ENCODE data around the gene PAQR8. TPM values are rescaled to one million over a fixed set of nuclear protein-coding genes. Genes with fewer than 3 reads are reported as not detected.

PAQR8 gene
- total and polyA plus RNA-seq, 4 donors, result 0.43 to 3.3 (median 0.74) TPM

DNA sequence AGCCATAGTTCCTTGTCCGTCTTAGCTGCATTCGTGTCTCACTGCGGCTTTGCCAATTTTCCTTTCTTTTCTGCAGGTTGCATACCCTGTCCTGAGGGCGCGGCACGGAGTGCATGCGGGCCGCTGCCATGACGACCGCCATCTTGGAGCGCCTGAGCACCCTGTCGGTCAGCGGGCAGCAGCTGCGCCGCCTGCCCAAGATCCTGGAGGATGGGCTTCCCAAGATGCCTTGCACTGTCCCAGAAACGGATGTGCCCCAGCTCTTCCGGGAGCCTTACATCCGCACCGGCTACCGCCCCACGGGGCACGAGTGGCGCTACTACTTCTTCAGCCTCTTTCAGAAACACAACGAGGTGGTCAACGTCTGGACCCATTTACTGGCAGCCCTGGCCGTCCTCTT lies 41.1 kb downstream of the PAQR8 start:
- Histone ChIP-seq H3K9me3 (ENCODE audit: control insufficient read depth in 4 of 4, low read length in 3 of 4) (no peaks in the 10 kb centered on the region), H3K36me3 (ENCODE audit: control insufficient read depth in 4 of 4, insufficient read depth in 3 of 4, low read depth in 1 of 4, low read length in 3 of 4) (peaks cover 0 to 4% (median 0%) of the 10 kb centered on the region in 4 donors), H3K9ac (ENCODE audit: low read depth in 1 of 2, low read length in 2 of 2) (no peak overlapping the region), H3K27me3 (ENCODE audit: control insufficient read depth in 4 of 4, insufficient read depth in 4 of 4, low read length in 3 of 4) (no peaks in the 10 kb centered on the region), H3K4me1 (ENCODE audit: control insufficient read depth in 4 of 4, insufficient read depth in 4 of 4, low read length in 3 of 4) (no peaks in the 10 kb centered on the region), H3K4me3 (ENCODE audit: low read depth in 1 of 3, low read length in 3 of 3) (no peak overlapping the region), H3K27ac (ENCODE audit: low read depth in 1 of 2, low read length in 2 of 2) (no peak overlapping the region)
- TF ChIP-seq FOXA2 (IDR thresholded peaks at IDR 0.05) (no peak), ATF3 (IDR thresholded peaks at IDR 0.05) (no peak), EGR1 (IDR thresholded peaks at IDR 0.05; ENCODE audit: low read depth in 2 of 2) (no peak), RAD21 (IDR thresholded peaks at IDR 0.05) (no peak), SP1 (IDR thresholded peaks at IDR 0.05) (no peak), RXRA (IDR thresholded peaks at IDR 0.05) (no peak), JUND (IDR thresholded peaks at IDR 0.05) (no peak), HNF4A (conservative IDR thresholded peaks at IDR 0.05) (no peak), GABPA (IDR thresholded peaks at IDR 0.05 in 1 of 2, conservative IDR thresholded peaks at IDR 0.05 in 1 of 2) (no peak)
- TF ChIP-seq, protein P1, sequence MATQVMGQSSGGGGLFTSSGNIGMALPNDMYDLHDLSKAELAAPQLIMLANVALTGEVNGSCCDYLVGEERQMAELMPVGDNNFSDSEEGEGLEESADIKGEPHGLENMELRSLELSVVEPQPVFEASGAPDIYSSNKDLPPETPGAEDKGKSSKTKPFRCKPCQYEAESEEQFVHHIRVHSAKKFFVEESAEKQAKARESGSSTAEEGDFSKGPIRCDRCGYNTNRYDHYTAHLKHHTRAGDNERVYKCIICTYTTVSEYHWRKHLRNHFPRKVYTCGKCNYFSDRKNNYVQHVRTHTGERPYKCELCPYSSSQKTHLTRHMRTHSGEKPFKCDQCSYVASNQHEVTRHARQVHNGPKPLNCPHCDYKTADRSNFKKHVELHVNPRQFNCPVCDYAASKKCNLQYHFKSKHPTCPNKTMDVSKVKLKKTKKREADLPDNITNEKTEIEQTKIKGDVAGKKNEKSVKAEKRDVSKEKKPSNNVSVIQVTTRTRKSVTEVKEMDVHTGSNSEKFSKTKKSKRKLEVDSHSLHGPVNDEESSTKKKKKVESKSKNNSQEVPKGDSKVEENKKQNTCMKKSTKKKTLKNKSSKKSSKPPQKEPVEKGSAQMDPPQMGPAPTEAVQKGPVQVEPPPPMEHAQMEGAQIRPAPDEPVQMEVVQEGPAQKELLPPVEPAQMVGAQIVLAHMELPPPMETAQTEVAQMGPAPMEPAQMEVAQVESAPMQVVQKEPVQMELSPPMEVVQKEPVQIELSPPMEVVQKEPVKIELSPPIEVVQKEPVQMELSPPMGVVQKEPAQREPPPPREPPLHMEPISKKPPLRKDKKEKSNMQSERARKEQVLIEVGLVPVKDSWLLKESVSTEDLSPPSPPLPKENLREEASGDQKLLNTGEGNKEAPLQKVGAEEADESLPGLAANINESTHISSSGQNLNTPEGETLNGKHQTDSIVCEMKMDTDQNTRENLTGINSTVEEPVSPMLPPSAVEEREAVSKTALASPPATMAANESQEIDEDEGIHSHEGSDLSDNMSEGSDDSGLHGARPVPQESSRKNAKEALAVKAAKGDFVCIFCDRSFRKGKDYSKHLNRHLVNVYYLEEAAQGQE (IDR thresholded peaks at IDR 0.05), result no peak
- 97% methylated on average over 26 of the region's 26 CpGs for WGBS
- DNase-seq (ENCODE audit: low spot score), result no peak

GRCh38 chr6:52403627-52404026 lies 41.7 kb downstream of the PAQR8 start:
- Histone ChIP-seq H3K4me3 (ENCODE audit: low read depth in 1 of 3, low read length in 3 of 3) (no peak overlapping the region), H3K4me1 (ENCODE audit: control insufficient read depth in 4 of 4, insufficient read depth in 4 of 4, low read length in 3 of 4) (no peaks in the 10 kb centered on the region), H3K36me3 (ENCODE audit: control insufficient read depth in 4 of 4, insufficient read depth in 3 of 4, low read depth in 1 of 4, low read length in 3 of 4) (peaks cover 0 to 4% (median 0%) of the 10 kb centered on the region in 4 donors), H3K9me3 (ENCODE audit: control insufficient read depth in 4 of 4, low read length in 3 of 4) (no peaks in the 10 kb centered on the region), H3K27me3 (ENCODE audit: control insufficient read depth in 4 of 4, insufficient read depth in 4 of 4, low read length in 3 of 4) (no peaks in the 10 kb centered on the region), H3K9ac (ENCODE audit: low read depth in 1 of 2, low read length in 2 of 2) (no peak overlapping the region), H3K27ac (ENCODE audit: low read depth in 1 of 2, low read length in 2 of 2) (no peak overlapping the region)
- TF ChIP-seq NR2F2 (IDR thresholded peaks at IDR 0.05) (no peak), SP1 (IDR thresholded peaks at IDR 0.05) (no peak), YY1 (IDR thresholded peaks at IDR 0.05) (no peak), HNF4G (IDR thresholded peaks at IDR 0.05) (no peak), HNF4A (conservative IDR thresholded peaks at IDR 0.05) (no peak), ZBTB33 (IDR thresholded peaks at IDR 0.05) (no peak), RAD21 (IDR thresholded peaks at IDR 0.05) (no peak), EGR1 (IDR thresholded peaks at IDR 0.05; ENCODE audit: low read depth in 2 of 2) (no peak), CTCF (IDR thresholded peaks at IDR 0.05; ENCODE audit: low read depth, low read length, missing input control) (no peak)
- TF ChIP-seq, protein P1 (IDR thresholded peaks at IDR 0.05), result no peak
- 69% methylated on average over 9 of the region's 9 CpGs for WGBS
- peak; percentile 43 for DNase-seq (ENCODE audit: low spot score)

All from liver (tissue), 9 donors.